NOMO-1 treated with dmso at 0.1 percent for 144 hours (cell line): ENCODE measurements around the gene LMOD3.

Experiments used
- DNase-seq: peaks from one replicate; lab custom pipeline; 2025; ENCODE audit not compliant: unreplicated experiment; lab: John Stamatoyannopoulos, UW

Gene LMOD3

GRCh38 chr3:69122403-69122802 lies at the start of gene LMOD3:
Gene LMOD3, minus strand, starts transcription at chr3:69122595. Its CDS starts 209 bp downstream, at chr3:69122386.
- no peak for DNase-seq

- DNase-seq: no peak
Observed at GRCh38 chr3:69172058-69172457, 49.7 kb upstream of the LMOD3 start.

GRCh38 chr3:69166446-69166845 lies 44.1 kb upstream of the LMOD3 start:
- DNase-seq: no peak

GRCh38 chr3:69165744-69166143 lies 43.3 kb upstream of the LMOD3 start:
- no peak for DNase-seq

GRCh38 chr3:69164296-69164695 lies 41.9 kb upstream of the LMOD3 start:
- no peak for DNase-seq

GRCh38 chr3:69162308-69162980 lies 40.0 kb upstream of the LMOD3 start:
- DNase-seq: no peak

GRCh38 chr3:69161587-69162307 lies 39.4 kb upstream of the LMOD3 start:
- peak; percentile 4 for DNase-seq

GRCh38 chr3:69160525-69160924 lies 38.1 kb upstream of the LMOD3 start:
- no peak for DNase-seq

GRCh38 chr3:69160107-69160506 lies 37.7 kb upstream of the LMOD3 start:
- DNase-seq: no peak

- DNase-seq: no peak
Observed at GRCh38 chr3:69149586-69149985, 27.2 kb upstream of the LMOD3 start.

GRCh38 chr3:69145688-69146087 lies 23.3 kb upstream of the LMOD3 start:
- no peak for DNase-seq

- no peak for DNase-seq
Observed at GRCh38 chr3:69144631-69145245, 22.3 kb upstream of the LMOD3 start.

- no peak for DNase-seq
Observed at GRCh38 chr3:69143612-69144011, 21.2 kb upstream of the LMOD3 start.

- no peak for DNase-seq
Observed at GRCh38 chr3:69142797-69143454, 20.5 kb upstream of the LMOD3 start.

- DNase-seq: no peak
Observed at GRCh38 chr3:69142090-69142489, 19.7 kb upstream of the LMOD3 start.

- DNase-seq: no peak
Observed at GRCh38 chr3:69141313-69141712, 18.9 kb upstream of the LMOD3 start.

GRCh38 chr3:69137412-69137811 lies 15.0 kb upstream of the LMOD3 start:
- no peak for DNase-seq

GRCh38 chr3:69137005-69137404 lies 14.6 kb upstream of the LMOD3 start:
- DNase-seq: no peak

- no peak for DNase-seq
Observed at GRCh38 chr3:69130689-69131088, 8.3 kb upstream of the LMOD3 start.

GRCh38 chr3:69129531-69129930 lies 7.1 kb upstream of the LMOD3 start:
- DNase-seq: no peak

- DNase-seq: no peak
Observed at GRCh38 chr3:69128509-69128908, 6.1 kb upstream of the LMOD3 start.

- DNase-seq: no peak
Observed at GRCh38 chr3:69126999-69127398, 4.6 kb upstream of the LMOD3 start.
